Anterior cingulate cortex (tissue), 58 donors: ENCODE results near the gene LRP1.
"Not testable (repeated sequence)": the region's sequence is repeated elsewhere in the genome, so short reads cannot be mapped to it uniquely, and the experiment has no call there.

ENCODE experiments used
- DNase-seq, 58 donors: peaks; one replicate each; lab custom pipeline; 2025; lab: John Stamatoyannopoulos, UW

Gene LRP1

GRCh38 chr12:57110104-57111030 lies 17.9 kb upstream of the LRP1 start:
- peak in 18 of 58 donors; percentile 10 to 69 (median 36) for DNase-seq

- DNase-seq, result peak in 43 of 58 donors; percentile 17 to 72 (median 41)
Measured at GRCh38 chr12:57111031-57111734, 17.1 kb upstream of the LRP1 start, which contains the start of gene STAT6. TSS of gene STAT6 (minus strand) at chr12:57111362. CDS start at chr12:57108278, 3,084 bp downstream.

- DNase-seq, result peak in 7 of 58 donors; percentile 11 to 85 (median 61)
Measured at GRCh38 chr12:57112492-57113294, 15.6 kb upstream of the LRP1 start.

DNA sequence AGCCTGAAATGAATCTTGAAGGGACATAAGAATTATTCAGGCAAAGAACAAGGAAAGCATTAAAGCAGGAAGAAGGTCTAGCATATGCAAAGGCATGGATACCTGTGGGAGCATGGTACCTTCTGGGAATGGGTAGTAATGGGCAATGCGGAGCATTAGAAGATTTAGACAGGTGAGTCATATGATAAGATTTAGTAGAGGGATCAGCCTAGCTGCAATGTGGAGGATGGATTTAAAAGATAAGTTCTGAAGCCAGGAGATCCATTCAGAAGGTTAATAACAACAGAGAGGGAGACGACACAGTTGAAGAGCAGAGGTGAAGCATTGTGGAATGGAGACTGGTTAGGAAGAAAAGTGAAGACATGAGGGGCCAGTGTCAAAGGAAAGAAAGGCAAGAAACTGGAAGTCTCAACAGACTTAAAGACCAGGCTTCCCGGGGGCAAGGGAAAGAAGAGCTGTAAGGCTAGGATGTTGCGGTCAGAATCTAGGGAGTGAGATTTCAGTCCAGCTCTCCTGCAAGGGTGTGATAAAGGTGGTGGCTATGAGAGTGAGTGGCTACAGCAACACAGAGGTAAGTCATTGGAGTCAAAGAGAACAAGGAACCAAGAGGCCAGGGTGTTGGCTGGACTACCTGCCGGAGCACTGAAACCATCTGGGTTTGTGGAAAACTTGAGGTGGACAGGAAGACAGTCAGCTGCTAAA lies 11.6 kb upstream of the LRP1 start:
- DNase-seq, result no peak

GRCh38 chr12:57118711-57119271 lies 9.5 kb upstream of the LRP1 start:
- no peak for DNase-seq

DNA sequence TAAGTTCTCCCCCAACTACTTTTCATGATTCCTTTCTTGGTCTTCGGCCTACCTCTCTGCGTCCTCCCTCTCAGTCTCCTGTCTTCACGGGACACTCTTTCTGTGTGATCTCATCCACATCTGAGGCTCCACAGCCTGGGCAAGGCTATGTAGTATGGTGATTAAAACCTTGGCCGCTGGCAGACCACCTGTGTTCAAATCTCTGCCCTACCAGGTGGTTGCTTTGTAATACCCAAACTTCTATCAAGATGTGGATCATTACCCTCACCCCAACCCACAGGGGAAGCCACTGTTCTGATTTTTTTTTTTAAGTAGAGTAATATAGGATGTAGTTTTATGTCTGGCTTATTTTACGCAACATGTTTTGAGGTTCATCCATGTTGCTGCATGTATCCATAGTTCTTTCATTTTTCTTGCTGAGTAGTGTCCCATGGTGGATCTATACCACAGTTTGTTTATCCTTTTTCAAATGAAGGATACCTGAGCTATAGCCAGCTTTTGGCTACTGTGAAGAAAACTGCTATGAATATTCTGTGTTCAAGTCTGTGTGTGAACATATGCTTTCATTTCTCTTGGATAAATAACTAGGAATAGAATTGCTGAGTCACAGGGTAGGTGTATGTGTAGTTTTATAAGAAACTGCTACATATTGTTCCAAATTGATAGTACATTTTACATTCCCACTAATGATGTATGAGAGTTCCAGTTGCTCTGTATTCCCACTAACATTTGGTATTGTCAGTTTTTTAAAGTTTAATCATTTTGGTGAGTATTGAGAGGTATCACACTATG lies 8.8 kb upstream of the LRP1 start:
- DNase-seq, result no peak

- not testable (repeated sequence) for DNase-seq
Measured at GRCh38 chr12:57120718-57121117, 7.6 kb upstream of the LRP1 start.

DNA sequence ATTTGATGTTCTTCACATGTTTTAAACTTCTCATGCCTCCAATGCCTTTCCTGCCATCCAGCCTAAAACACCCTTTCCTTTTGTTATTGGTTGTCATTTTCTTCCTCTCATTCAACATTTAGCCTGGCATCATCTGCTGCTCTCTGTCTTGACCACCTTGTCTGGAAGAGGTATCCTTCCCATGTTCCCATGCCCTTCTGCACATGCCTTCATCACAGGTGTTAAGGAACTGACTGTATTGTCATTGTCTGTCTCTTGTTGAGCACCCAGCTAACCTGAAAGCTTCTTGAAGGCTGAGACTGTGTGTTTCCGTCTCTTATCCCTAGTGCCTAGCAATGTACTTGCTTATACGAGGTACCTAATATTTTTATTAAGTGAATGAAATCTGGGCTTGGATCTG lies 4.5 kb upstream of the LRP1 start:
- no peak for DNase-seq

DNA sequence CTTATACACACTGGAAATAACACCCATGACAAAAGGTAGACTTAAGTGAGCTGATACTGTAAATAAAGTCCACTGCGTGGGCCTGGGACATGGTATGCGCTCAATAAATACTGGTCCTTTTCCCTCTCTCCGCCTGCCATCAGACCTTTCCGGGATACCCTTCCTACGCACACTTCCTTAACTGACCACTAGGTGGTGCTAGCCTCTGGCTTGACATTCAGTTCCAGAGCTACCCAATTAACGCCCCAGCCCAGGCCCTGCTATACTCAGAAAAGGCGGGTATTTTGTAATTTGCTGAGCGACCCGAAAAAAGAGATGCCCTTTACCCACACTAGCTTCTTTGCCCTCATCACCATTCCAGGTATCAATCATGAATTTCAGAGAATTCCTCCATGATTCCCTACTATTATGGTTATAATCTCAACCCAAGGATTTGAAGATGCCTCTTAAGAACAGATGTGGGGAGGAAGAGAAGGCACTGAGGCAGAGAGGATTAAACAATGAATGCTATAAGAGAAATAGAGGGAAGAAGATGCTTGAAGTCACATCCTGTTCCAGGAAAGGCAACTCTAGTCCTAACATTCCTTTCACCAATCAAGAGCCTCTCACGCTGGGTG lies 3.9 kb upstream of the LRP1 start:
- peak in 51 of 58 donors; percentile 17 to 86 (median 53) for DNase-seq

DNA sequence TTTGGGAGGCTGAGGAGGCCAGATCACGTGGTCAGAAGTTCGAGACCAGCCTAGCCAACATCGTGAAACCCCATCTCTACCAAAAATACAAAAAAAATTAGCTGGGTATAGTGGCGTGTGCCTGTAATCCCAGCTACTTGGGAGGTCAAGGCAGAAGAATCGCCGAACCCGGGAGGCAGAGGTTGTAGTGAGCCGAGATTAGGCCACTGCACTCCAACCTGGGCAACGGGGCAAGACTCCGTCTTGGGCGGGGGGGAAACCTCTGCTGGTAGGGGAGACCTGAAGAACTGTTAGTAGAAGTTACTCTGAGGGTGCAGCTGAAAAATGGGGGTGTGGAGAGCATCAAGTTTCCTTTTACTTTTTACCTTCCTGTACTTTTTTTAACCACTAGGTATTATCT lies 2.2 kb upstream of the LRP1 start:
- no peak for DNase-seq

GRCh38 chr12:57126561-57126960 lies 1.7 kb upstream of the LRP1 start:
- no peak for DNase-seq

GRCh38 chr12:57127101-57127725 lies 1.1 kb upstream of the LRP1 start:
- peak in 22 of 58 donors; percentile 15 to 76 (median 40) for DNase-seq

GRCh38 chr12:57128519-57129247 lies 400 bp downstream of the LRP1 start:
- peak in 6 of 58 donors; percentile 21 to 60 (median 34) for DNase-seq

GRCh38 chr12:57129321-57129842 lies 1.1 kb downstream of the LRP1 start:
- peak in 4 of 58 donors; percentile 19 to 29 (median 23) for DNase-seq

DNA sequence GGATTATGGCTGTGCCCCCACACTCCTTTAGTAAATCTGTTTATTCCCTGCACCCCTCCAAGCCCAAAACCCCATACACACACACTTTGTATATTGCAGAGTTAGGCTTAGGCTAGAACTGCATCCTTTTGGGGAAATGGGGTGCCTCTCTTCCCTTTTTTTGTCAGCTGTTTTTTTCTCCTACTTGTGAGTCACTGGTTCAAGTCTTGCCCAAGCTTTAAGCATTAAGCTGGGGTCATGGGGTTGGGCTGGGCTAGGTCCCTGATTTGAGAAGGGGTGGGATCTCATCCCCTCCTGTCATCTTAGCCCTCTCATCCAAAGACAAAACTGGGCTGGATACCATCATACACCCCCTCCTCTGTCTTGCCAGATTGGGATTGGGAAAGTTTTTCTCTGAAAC lies 1.6 kb downstream of the LRP1 start:
- DNase-seq, result no peak

- no peak for DNase-seq
Measured at GRCh38 chr12:57130941-57131340, 2.7 kb downstream of the LRP1 start.
